Right ventricle myocardium superior (tissue), 1 donor: ENCODE data around the gene FUOM. TPM values are rescaled to one million over a fixed set of nuclear protein-coding genes. Genes with fewer than 3 reads are reported as not detected.
"Not testable (repeated sequence)": the region's sequence is repeated elsewhere in the genome, so short reads cannot be mapped to it uniquely, and the experiment has no call there.

Source experiments
- ATAC-seq: fragments of 200-7000 bp; cut with Tn5 transposase; one replicate; pipeline ENCODE4 v1.9.1; 2020; ENCODE audit warnings: mild to moderate bottlenecking; ENCODE audit not compliant: poor library complexity
- DNase-seq: peaks from one replicate; pipeline ENCODE4 v3.0.0-alpha.2; 2020
- intact Hi-C: fragments of 100-400 bp; cut with DNase I; formaldehyde crosslinking; loops from one replicate; pipeline ENCODE4 v1.11.2; 2022
- total RNA-seq: library from RNA; stranded (reverse); fragmentation: NEBNext Ultra II Directional; extraction: Animal tissue kit (Norgen Biotek cat#: 25700); gene quantifications from one replicate; pipeline ENCODE4 v1.2.1, GENCODE V29; 2021
- donor health status: DM: no; HTN: yes; CAD: no; lungs with severe emphysema.

FUOM gene
- total RNA-seq, 1 donor from 2014 or later = 7.4 TPM

- no peak for ATAC-seq
- intact Hi-C loops = no loop called here
- no peak for DNase-seq
Measured at GRCh38 chr10:133390597-133391248, 32.9 kb upstream of the FUOM start.

- intact Hi-C loops = no loop called here
- ATAC-seq (no peak), DNase-seq (no peak)
Measured at GRCh38 chr10:133388973-133389818, 31.4 kb upstream of the FUOM start.

- ATAC-seq (no peak), DNase-seq (no peak)
- intact Hi-C loops = no loop called here
Measured at GRCh38 chr10:133388236-133388972, 30.6 kb upstream of the FUOM start.

- DNase-seq, intact Hi-C loops, ATAC-seq: not testable (repeated sequence)
Measured at GRCh38 chr10:133386951-133387350, 29.1 kb upstream of the FUOM start.

DNA sequence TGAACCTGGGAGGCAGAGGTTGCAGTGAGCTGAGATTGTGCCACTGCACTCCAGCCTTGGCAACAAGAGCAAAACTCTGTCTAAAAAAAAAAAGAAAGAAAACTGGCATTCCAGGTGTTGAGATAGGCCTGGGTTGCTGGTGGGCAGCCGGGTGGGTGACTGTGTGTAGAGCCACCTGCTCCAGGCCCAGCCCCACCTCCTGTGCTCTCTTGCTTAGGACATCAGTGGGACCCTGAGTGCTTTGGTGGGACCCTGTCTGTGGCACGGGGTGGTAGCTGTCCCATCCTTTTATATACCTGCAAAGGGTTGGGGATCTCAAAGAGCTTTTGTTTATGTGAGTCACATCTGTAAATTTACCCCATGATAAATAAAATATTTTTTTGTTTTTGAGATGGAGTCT is 27.4 kb upstream of the FUOM start:
- no peak for ATAC-seq
- intact Hi-C loops = no loop called here
- no peak for DNase-seq

DNA sequence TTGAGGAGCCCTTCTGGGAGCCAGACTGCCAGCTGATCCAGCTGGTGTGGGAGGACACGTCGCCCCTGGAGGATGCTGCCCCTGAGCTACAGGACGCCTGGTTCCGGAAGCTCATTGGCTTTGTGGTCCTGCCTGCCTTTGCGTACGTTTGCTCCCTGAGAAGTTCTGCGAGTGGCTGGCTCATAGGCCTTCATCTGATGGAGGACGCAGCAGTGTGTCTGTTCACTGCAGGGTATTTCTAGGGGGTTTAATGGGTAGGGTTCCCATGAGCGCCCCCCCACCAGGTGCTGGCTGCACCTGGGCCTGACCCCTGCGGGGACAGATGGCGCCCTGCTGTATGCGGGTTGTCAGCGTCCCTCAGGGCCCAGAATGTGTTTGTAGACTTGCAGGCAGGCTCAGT is 26.3 kb upstream of the FUOM start:
- intact Hi-C loops = no loop called here

GRCh38 chr10:133383551-133383950 is 25.7 kb upstream of the FUOM start:
- no peak for ATAC-seq
- intact Hi-C loops = no loop called here
- no peak for DNase-seq

More for the DNA sequence above, 26.3 kb upstream of the FUOM start:
- ATAC-seq (no peak), DNase-seq (no peak)

- intact Hi-C loops = no loop called here
- DNase-seq (no peak), ATAC-seq (no peak)
Measured at GRCh38 chr10:133381036-133381435, 23.2 kb upstream of the FUOM start.

GRCh38 chr10:133379801-133380666 is 22.2 kb upstream of the FUOM start:
- DNase-seq = no peak
- intact Hi-C loops = no loop called here
- ATAC-seq = peak; percentile 5

DNA sequence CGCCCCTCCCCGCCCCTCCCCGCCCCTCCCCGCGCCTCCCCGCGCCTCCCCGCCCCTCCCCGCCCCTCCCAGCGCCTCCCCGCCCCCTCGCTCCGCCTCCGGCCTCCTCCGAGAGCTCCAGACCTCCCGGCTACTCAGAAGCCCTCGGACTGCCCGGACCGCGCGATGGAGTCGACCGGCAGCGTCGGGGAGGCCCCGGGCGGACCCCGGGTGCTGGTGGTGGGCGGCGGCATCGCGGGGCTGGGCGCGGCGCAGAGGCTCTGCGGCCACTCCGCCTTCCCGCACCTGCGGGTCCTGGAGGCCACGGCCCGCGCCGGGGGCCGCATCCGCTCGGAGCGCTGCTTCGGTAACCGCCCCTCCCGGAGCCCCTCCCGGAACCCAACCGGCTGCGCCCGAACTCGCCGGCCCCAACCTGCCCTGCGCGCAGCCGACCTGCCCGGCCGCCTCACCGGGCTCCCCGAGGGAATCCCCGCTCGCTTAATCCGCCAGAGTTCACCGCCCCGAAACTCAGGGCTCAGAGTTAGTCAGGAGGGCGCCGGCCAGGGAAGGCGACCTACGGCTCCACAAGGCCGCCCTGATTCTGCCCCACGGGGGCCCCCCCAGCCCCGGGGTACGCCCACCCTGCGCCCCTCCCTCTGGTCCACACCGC is 21.5 kb upstream of the FUOM start, which contains the start of gene PAOX:
Gene PAOX, plus strand, starts transcription at position 111 of the 649 bp plus-strand sequence. Its CDS starts 55 bp downstream, at position 166.
- DNase-seq (peak; percentile 83), ATAC-seq (peak; percentile 66)
- intact Hi-C loops = no loop called here

DNA sequence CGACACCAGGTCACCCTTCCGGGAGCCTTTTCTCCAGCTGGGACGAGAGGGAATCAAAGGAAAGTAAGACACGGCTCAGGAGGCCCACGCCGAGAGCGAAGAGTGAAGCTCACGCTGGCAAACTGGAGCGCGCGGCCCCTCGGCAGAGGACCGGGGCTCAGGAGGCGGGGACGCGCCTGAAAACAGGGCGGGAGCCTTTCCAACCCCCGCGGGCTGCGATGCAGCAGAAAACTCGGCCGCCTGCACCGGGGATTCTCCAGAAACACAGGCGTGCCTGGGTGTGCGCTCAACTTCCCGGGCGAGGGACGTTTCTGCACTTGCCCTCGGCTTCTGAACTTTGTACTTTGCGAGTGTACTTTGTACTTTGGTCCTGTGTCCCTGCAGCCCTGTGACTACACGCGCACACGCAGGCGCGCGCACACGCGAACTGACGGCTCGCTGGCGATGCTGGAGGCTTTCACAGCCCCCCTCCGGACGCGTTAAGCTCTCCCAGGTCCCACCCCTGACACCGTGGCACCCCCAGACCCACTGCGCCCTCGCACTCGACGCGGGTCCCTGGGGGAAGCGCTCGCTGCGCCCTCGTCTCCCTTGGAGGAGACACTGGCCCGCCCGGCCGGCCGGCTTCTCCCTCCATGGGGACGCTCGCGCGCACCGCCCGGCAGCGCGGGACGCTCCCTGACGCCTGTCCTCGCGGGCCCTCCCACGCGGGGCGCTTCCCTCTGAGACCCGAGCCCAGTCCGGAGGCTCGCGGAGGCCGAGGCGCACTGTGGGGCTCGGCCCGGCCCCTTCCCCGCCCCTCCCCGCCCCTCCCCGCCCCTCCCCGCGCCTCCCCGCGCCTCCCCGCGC is 20.7 kb upstream of the FUOM start:
- ATAC-seq (peak; percentile 88), DNase-seq (peak; percentile 85)
- intact Hi-C loops = no loop called here

DNA sequence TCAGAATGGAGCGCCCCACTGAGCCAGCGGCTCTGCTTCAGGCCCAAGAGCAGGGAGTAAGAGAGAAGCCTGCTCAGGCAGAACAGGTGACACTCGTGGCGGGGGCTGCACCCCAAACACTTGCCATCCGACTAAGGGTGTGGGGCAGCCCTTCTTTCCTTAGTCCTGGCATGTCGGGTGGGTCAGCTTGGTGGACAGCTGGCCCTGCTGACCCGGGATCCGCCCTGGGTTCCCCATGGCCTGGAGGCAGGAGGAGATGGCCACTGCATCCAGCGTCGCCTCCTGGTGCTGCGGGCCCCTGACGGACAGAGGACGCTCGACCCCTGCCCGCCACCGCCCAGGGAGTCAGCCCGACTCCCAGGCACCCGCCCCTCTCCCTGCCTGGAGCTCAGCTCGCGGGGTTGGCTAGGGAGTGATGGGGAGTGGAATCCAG is 20.0 kb upstream of the FUOM start:
- no peak for DNase-seq
- ATAC-seq = peak; percentile 6
- intact Hi-C loops = no loop called here

- intact Hi-C loops = no loop called here
- ATAC-seq (no peak), DNase-seq (no peak)
Measured at GRCh38 chr10:133377025-133377817, 19.4 kb upstream of the FUOM start.

- ATAC-seq, DNase-seq, intact Hi-C loops: not testable (repeated sequence)
Measured at GRCh38 chr10:133376183-133376582, 18.4 kb upstream of the FUOM start.

DNA sequence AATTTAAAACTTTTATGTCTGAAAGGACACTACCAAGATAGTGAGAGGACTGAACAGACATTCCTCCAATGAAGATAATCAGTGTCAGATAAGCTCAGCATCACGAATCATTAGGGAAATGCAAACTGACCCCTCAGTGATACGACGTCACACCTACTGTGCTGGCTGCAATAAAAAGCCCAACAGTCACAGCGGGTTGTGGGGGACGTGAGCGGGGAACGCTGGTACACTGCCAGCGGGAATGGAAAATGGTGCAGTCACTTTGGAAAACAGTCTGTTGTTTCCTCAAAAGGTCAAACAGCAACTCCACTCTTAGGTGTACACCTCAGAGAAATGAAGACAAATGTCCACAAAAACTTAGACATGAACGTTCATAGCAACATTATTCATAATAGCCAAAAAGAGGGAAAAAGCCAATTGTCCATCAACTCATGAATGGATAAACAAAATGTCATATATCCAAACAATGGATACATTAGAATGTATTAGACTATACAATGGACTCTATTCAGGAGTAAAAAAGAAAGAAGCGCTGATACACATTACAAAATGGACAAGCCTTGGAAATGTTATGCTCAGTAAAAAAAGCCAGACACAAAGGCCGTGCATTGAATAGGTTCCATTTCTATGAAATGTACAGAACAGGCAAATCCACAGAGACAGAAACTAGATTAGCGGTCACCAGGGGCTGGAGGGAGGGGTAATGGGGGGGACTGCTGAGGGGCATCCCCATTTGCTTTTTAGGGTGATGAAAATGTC is 17.7 kb upstream of the FUOM start:
- DNase-seq = no peak
- no peak for ATAC-seq
- intact Hi-C loops = no loop called here
